GM12878 (cell line): ENCODE results near the gene ENTPD5. TPM values are rescaled to one million over a fixed set of nuclear protein-coding genes. Genes with fewer than 3 reads are reported as not detected.

Experiments
- ATAC-seq: fragments of 200-7000 bp; cut with Tn5 transposase; 3 replicates; pipeline ENCODE4 v1.9.1; 2020; ENCODE audit warnings: mild to moderate bottlenecking, moderate library complexity
- BruUV-seq: library from RNA; stranded (reverse); fragments of 400-500 nt; replicated peaks from 2 replicates; lab custom pipeline; 2021; lab: Mats Ljungman, UMichigan
- CTCF ChIA-PET: fragments of 300-600 bp; sonication (Branson Sonifier 250); formaldehyde crosslinking; extraction: SDS; loops from one replicate; lab custom pipeline; 2021; ENCODE audit warnings: inconsistent platforms; lab: Yijun Ruan, JAX
- POLR2A ChIA-PET: fragments of 350-600 bp; formaldehyde crosslinking; extraction: SDS; loops from one replicate; lab custom pipeline; 2021; ENCODE audit warnings: inconsistent platforms; lab: Charles Lee
- RAD21 ChIA-PET: fragments of 300-600 bp; sonication (Branson Sonifier 250); formaldehyde crosslinking; loops from one replicate; lab custom pipeline; 2023; ENCODE audit warnings: antibody characterized with exemption; ENCODE audit not compliant: unreplicated experiment; lab: Charles Lee
- SMC1A ChIA-PET: fragments of 300-600 bp; sonication (Branson Sonifier 250); formaldehyde crosslinking; loops from one replicate; lab custom pipeline; 2023; ENCODE audit not compliant: unreplicated experiment, uncharacterized antibody; lab: Charles Lee
- DNase-seq: peaks from one replicate; pipeline ENCODE4 v3.0.0-alpha.2; 2011; ENCODE audit warnings: low read depth, low spot score
- FAIRE-seq: peaks from 3 replicates; lab custom pipeline; 2011; peaks lifted over from hg19 to GRCh38; lab: Jason Lieb, UNC
- H2AFZ ChIP-seq: 2 replicates; pipeline ENCODE4 v1.6.0; 2011; ENCODE audit warnings: low read depth, low read length, control low read depth; ENCODE audit not compliant: control insufficient read depth
- H3K27ac ChIP-seq: 2 replicates; pipeline ENCODE4 v1.5.1; 2011; ENCODE audit warnings: control low read depth; ENCODE audit not compliant: control insufficient read depth, insufficient read depth
- H3K27me3 ChIP-seq, 2 experiments: replicated peaks in 1 of 2; 2 replicates each; pipeline versions ENCODE4 v1.6.0 to v1.6.1; 2011; ENCODE audit warnings: low read length in 1 of 2; ENCODE audit not compliant: control insufficient read depth in 2 of 2, insufficient read depth in 2 of 2
- H3K36me3 ChIP-seq, 2 experiments: 2 replicates each; pipeline ENCODE4 v1.5.1; 2011; ENCODE audit warnings: low read length in 1 of 2; ENCODE audit not compliant: control insufficient read depth in 2 of 2, insufficient read depth in 2 of 2
- H3K4me1 ChIP-seq: 2 replicates; pipeline ENCODE4 v1.6.1; 2011; ENCODE audit warnings: mild to moderate bottlenecking, low read length, moderate library complexity, mixed read lengths; ENCODE audit not compliant: control insufficient read depth, insufficient read depth
- H3K4me2 ChIP-seq: 2 replicates; pipeline ENCODE4 v1.6.0; 2011; ENCODE audit warnings: control low read depth; ENCODE audit not compliant: control insufficient read depth, insufficient read depth
- H3K4me3 ChIP-seq: fragments of 200-600 bp; sonication (generic); 2 replicates; pipeline ENCODE4 v1.5.1; 2016
- H3K79me2 ChIP-seq: 2 replicates; pipeline ENCODE4 v1.6.0; 2011; ENCODE audit warnings: low read length; ENCODE audit not compliant: control insufficient read depth, insufficient read depth
- H3K9ac ChIP-seq: 2 replicates; pipeline ENCODE4 v1.8.0; 2011; ENCODE audit warnings: low read length, control low read depth, mixed read lengths; ENCODE audit not compliant: control insufficient read depth, insufficient read depth
- H3K9me3 ChIP-seq: replicated peaks from 3 replicates; pipeline ENCODE4 v1.5.1; 2011; ENCODE audit warnings: mild to moderate bottlenecking, low read length; ENCODE audit not compliant: control insufficient read depth, insufficient read depth
- H4K20me1 ChIP-seq: 2 replicates; pipeline ENCODE4 v1.6.0; 2011; ENCODE audit not compliant: control insufficient read depth, insufficient read depth
- ATF7 ChIP-seq: fragments of 450-650 bp; IDR thresholded peaks from 2 replicates; pipeline ENCODE4 v1.6.1; 2016; ENCODE audit warnings: low read depth, mild to moderate bottlenecking
- ESRRA ChIP-seq: IDR thresholded peaks from 2 replicates; pipeline ENCODE4 v1.6.1; 2012; ENCODE audit warnings: mild to moderate bottlenecking, low read length, improper control_type of control experiment
- KLF5 ChIP-seq: fragments of 450-650 bp; IDR thresholded peaks from 2 replicates; pipeline ENCODE4 v1.6.1; 2014; ENCODE audit warnings: mild to moderate bottlenecking; ENCODE audit not compliant: partially characterized antibody
- NFYB ChIP-seq: IDR thresholded peaks from 2 replicates; pipeline ENCODE4 v1.6.1; 2011; ENCODE audit warnings: low read depth, mild to moderate bottlenecking, low read length, improper control_type of control experiment, moderate library complexity; ENCODE audit not compliant: insufficient read depth
- NKRF ChIP-seq: fragments of 450-650 bp; conservative IDR thresholded peaks from 2 replicates; pipeline ENCODE4 v1.6.1; 2017; ENCODE audit warnings: mild to moderate bottlenecking, moderate library complexity
- NR2C2 ChIP-seq: IDR thresholded peaks from 2 replicates; pipeline ENCODE4 v1.6.1; 2011; ENCODE audit warnings: borderline replicate concordance, low read depth; ENCODE audit not compliant: control insufficient read depth, insufficient read length
- PAX5 ChIP-seq: IDR thresholded peaks from 2 replicates; pipeline ENCODE4 v1.6.1; 2011; ENCODE audit warnings: low read depth, low read length, borderline replicate concordance
- SIX5 ChIP-seq: IDR thresholded peaks from 2 replicates; pipeline ENCODE4 v1.6.1; 2011; ENCODE audit warnings: mild to moderate bottlenecking, low read depth, low read length, moderate library complexity; ENCODE audit not compliant: severe bottlenecking
- SMARCA5 ChIP-seq: fragments of 450-650 bp; IDR thresholded peaks from 2 replicates; pipeline ENCODE4 v1.6.1; 2017; ENCODE audit warnings: mild to moderate bottlenecking
- SREBF2 ChIP-seq: IDR thresholded peaks from 2 replicates; pipeline ENCODE4 v1.6.1; 2012; ENCODE audit warnings: mild to moderate bottlenecking, low read length
- SRF ChIP-seq, 2 experiments: IDR thresholded peaks; 2 replicates each; pipeline ENCODE4 v1.6.1; 2011; ENCODE audit warnings: low read depth in 2 of 2, low read length in 2 of 2, mild to moderate bottlenecking in 1 of 2, moderate library complexity in 1 of 2
- TCF12 ChIP-seq: IDR thresholded peaks from 2 replicates; pipeline ENCODE4 v1.6.1; 2011; ENCODE audit warnings: low read depth, mild to moderate bottlenecking, low read length
- ZNF384 ChIP-seq: IDR thresholded peaks from 2 replicates; pipeline ENCODE4 v1.6.1; 2012; ENCODE audit warnings: low read depth, mild to moderate bottlenecking, low read length, improper control_type of control experiment, borderline replicate concordance
- WGBS: methylation state at CpG from one replicate; pipeline ENCODE4 v1.1.6; 2016; ENCODE audit warnings: low lambda C conversion rate; ENCODE audit not compliant: insufficient replicate concordance, insufficient coverage; ENCODE audit errors: missing lambda C conversion rate; 5-methylcytosine and 5-hydroxymethylcytosine counted together
- in situ Hi-C: fragments of 300-500 bp; cut with MboI; formaldehyde crosslinking; loops from 9 replicates; pipeline ENCODE4 v1.14.3; 2018; ENCODE audit warnings: mixed read lengths
- intact Hi-C: fragments of 100-400 bp; cut with micrococcal nuclease; formaldehyde crosslinking; loops from one replicate; pipeline ENCODE4 v1.14.2; 2022; ENCODE audit not compliant: unreplicated experiment
- polyA plus RNA-seq, 11 experiments: library from polyadenylated mRNA; depleted of rRNA in 4 of 11; unstranded in 6 of 11; stranded (reverse) in 5 of 11; fragments of >200 nt; fragmentation: Nextera tagmentation in 4 of 11; fragmentation: Illumina TruSeq in 1 of 11; extraction: Ambion mirVana in 4 of 11; extraction: Trizol in 1 of 11; gene quantifications; 1 replicate in 1 of 11; 2 replicates in 10 of 11; pipeline versions ENCODE4 v1.2.1 to v1.2.3, GENCODE V29; 2011 to 2016; ENCODE audit warnings: inconsistent platforms in 2 of 11, missing spikeins in 2 of 11, low read depth in 1 of 11
- total RNA-seq, 4 experiments: library from RNA; depleted of rRNA in 3 of 4; stranded (reverse); fragments of >200 nt in 3 of 4; fragmentation: Illumina TruSeq in 1 of 4; extraction: Trizol in 1 of 4; gene quantifications; 2 replicates each; pipeline versions ENCODE4 v1.2.1 to v1.2.3, GENCODE V29; 2013 to 2021
- TF ChIP-seq, protein P1 (sequence below): IDR thresholded peaks from 2 replicates; pipeline ENCODE4 v1.6.1; 2012; ENCODE audit warnings: low read length, inconsistent platforms

The ENTPD5 gene
- total and polyA plus RNA-seq, 10 of the 15 experiments (the other 5 are each of a cell fraction or from before 2014, with no cell fraction given), result 2.4 to 9.9 (median 7.6) TPM

DNA sequence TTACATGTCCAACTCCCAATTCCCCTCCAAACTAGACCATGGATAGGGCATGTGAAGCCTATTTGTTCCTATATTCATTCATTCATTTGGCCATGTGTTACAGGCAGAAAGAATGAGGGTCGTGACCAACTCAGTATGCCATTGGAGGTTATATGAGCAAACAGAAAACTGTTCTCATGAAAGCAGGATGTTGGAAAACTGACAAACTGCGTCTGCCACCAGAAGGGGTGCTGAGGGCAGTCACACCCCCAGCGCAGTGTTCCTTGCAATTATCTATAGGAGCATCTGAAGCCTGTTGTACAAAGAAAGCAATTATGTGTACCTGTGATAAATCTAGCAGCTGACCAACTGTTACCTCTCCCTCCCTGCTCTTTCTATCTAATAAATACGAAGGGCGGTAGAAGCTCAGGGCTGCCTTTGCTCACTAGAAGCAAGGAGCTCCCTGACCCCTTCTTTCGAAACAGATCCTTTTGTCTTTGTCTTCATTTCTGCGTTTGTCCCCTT is 21.1 kb downstream of the ENTPD5 start:
- DNase-seq, result no peak
- intact Hi-C loops, result no loop called here
- Histone ChIP-seq H3K4me1 (no peaks in the 10 kb centered on the region), H2AFZ (no peak overlapping the region), H3K27ac (no peak overlapping the region), H3K4me3 (no peak overlapping the region), H3K9me3 (no peaks in the 10 kb centered on the region), H3K9ac (no peak overlapping the region), H3K27me3 (no peaks in the 10 kb centered on the region), H3K79me2 (no peaks in the 10 kb centered on the region), H3K36me3 (peaks cover 0 to 3% of the 10 kb centered on the region in 2 experiments; a peak in 2 of 4 replicates), H4K20me1 (no peaks in the 10 kb centered on the region), H3K4me2 (no peak overlapping the region)
- SMC1A ChIA-PET, result no interaction called here
- FAIRE-seq, result no peak
- 88% methylated on average over 7 of the region's 7 CpGs for WGBS
- no TSS peak for BruUV-seq
- ATAC-seq, result no peak
- TF ChIP-seq ZNF384, result no peak
- no peak for TF ChIP-seq KLF5
- no peak for TF ChIP-seq SIX5
- POLR2A ChIA-PET, result no interaction called here
- CTCF ChIA-PET, result no interaction called here
- RAD21 ChIA-PET, result no interaction called here
- in situ Hi-C loops, result no loop called here

- CTCF ChIA-PET, result no interaction called here
- Histone ChIP-seq H3K27me3 (no peaks in the 10 kb centered on the region), H2AFZ (no peak overlapping the region), H3K4me1 (no peaks in the 10 kb centered on the region), H3K9me3 (no peaks in the 10 kb centered on the region), H3K36me3 (peaks cover 0 to 3% of the 10 kb centered on the region in 2 experiments; a peak in 2 of 4 replicates), H3K27ac (no peak overlapping the region), H3K9ac (no peak overlapping the region), H3K4me3 (no peak overlapping the region), H3K79me2 (no peaks in the 10 kb centered on the region), H4K20me1 (no peaks in the 10 kb centered on the region), H3K4me2 (no peak overlapping the region)
- in situ Hi-C loops (no loop called here), intact Hi-C loops (no loop called here)
- POLR2A ChIA-PET, result no interaction called here
- WGBS, result 94% methylated on average over 1 of the region's 1 CpG
- RAD21 ChIA-PET, result no interaction called here
- DNase-seq (no peak), ATAC-seq (no peak), FAIRE-seq (no peak)
- no TSS peak for BruUV-seq
- SMC1A ChIA-PET, result interaction anchor here (0.7 kb wide), 1 partner anchor 42 kb away, joined by 3 read pairs; no protein-coding TSS in a partner anchor
- TF ChIP-seq NKRF, result no peak
- no peak for TF ChIP-seq ATF7
- TF ChIP-seq ESRRA, result no peak
- no peak for TF ChIP-seq SMARCA5
- no peak for TF ChIP-seq NFYB
- TF ChIP-seq NR2C2, result no peak
- no peak for TF ChIP-seq TCF12
- TF ChIP-seq SRF (IDR thresholded peaks at IDR 0.05; ENCODE audit: low read depth in 2 of 2, low read length in 2 of 2), result no peak
- TF ChIP-seq PAX5, result no peak
- no peak for TF ChIP-seq SREBF2
- TF ChIP-seq, protein P1, sequence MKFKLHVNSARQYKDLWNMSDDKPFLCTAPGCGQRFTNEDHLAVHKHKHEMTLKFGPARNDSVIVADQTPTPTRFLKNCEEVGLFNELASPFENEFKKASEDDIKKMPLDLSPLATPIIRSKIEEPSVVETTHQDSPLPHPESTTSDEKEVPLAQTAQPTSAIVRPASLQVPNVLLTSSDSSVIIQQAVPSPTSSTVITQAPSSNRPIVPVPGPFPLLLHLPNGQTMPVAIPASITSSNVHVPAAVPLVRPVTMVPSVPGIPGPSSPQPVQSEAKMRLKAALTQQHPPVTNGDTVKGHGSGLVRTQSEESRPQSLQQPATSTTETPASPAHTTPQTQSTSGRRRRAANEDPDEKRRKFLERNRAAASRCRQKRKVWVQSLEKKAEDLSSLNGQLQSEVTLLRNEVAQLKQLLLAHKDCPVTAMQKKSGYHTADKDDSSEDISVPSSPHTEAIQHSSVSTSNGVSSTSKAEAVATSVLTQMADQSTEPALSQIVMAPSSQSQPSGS, result no peak
Measured at GRCh38 chr14:73997108-73997943, 21.8 kb downstream of the ENTPD5 start.
